Measurements from ENCODE around the gene CMTM4.
"Not testable (repeated sequence)": the region's sequence is repeated elsewhere in the genome, so short reads cannot be mapped to it uniquely, and the experiment has no call there.

CMTM4 gene

GRCh38 chr16:66677179-66677578, 19.4 kb downstream of the CMTM4 start:
- Histone ChIP-seq H3K27ac (no peak overlapping the region), H3K9ac (ENCODE audit: insufficient read length) (no peak overlapping the region)
- TF ChIP-seq FOXP2 (optimal IDR thresholded peaks at IDR 0.05; ENCODE audit: control extremely low read depth, extremely low read length, insufficient read depth) (no peak), POLR2AphosphoS5 (IDR thresholded peaks at IDR 0.05; ENCODE audit: borderline replicate concordance, low read depth, low read length) (no peak)

GRCh38 chr16:66676599-66676998, 19.9 kb downstream of the CMTM4 start:
- TF ChIP-seq EZH2 (IDR thresholded peaks at IDR 0.05) (no peak), FOXP2 (optimal IDR thresholded peaks at IDR 0.05; ENCODE audit: control extremely low read depth, extremely low read length, insufficient read depth) (no peak), POLR2AphosphoS5 (IDR thresholded peaks at IDR 0.05; ENCODE audit: borderline replicate concordance, low read depth, low read length) (no peak)
- no peaks in the 10 kb centered on the region for H3K9me3 ChIP-seq (ENCODE audit: low read depth, low read length)
- no peak for DNase-seq (ENCODE audit: low read depth, low spot score)
- no peaks in the 10 kb centered on the region for H3K36me3 ChIP-seq (ENCODE audit: insufficient read depth, low read length)
- H3K27ac ChIP-seq, result no peak overlapping the region
- H3K9ac ChIP-seq (ENCODE audit: insufficient read length), result no peak overlapping the region
- no peak overlapping the region for H3K4me3 ChIP-seq

More at GRCh38 chr16:66677179-66677578, 19.4 kb downstream of the CMTM4 start:
- H3K36me3 ChIP-seq (ENCODE audit: insufficient read depth, low read length), result no peaks in the 10 kb centered on the region
- no peak overlapping the region for H3K4me3 ChIP-seq
- H3K9me3 ChIP-seq (ENCODE audit: low read depth, low read length), result no peaks in the 10 kb centered on the region
- no peak for DNase-seq (ENCODE audit: low read depth, low spot score)

GRCh38 chr16:66673691-66674090, 22.9 kb downstream of the CMTM4 start:
- no peaks in the 10 kb centered on the region for H3K36me3 ChIP-seq (ENCODE audit: insufficient read depth, low read length)
- H3K4me3 ChIP-seq, result no peak overlapping the region
- no peak for DNase-seq (ENCODE audit: low read depth, low spot score)
- no peaks in the 10 kb centered on the region for H3K9me3 ChIP-seq (ENCODE audit: low read depth, low read length)
- H3K9ac ChIP-seq (ENCODE audit: insufficient read length), result no peak overlapping the region
- TF ChIP-seq EZH2 (IDR thresholded peaks at IDR 0.05), result no peak
- TF ChIP-seq FOXP2 (optimal IDR thresholded peaks at IDR 0.05; ENCODE audit: control extremely low read depth, extremely low read length, insufficient read depth), result no peak
- TF ChIP-seq POLR2AphosphoS5 (IDR thresholded peaks at IDR 0.05; ENCODE audit: borderline replicate concordance, low read depth, low read length), result no peak
- H3K27ac ChIP-seq, result no peak overlapping the region

- H3K4me3 ChIP-seq, result peak overlapping the region; percentile 40
- no peaks in the 10 kb centered on the region for H3K36me3 ChIP-seq (ENCODE audit: insufficient read depth, low read length)
- peak; percentile 62 for DNase-seq (ENCODE audit: low read depth, low spot score)
- H3K27ac ChIP-seq, result peak overlapping the region; percentile 93
- no peak overlapping the region for H3K9ac ChIP-seq (ENCODE audit: insufficient read length)
- TF ChIP-seq EZH2 (IDR thresholded peaks at IDR 0.05) (no peak), FOXP2 (optimal IDR thresholded peaks at IDR 0.05; ENCODE audit: control extremely low read depth, extremely low read length, insufficient read depth) (no peak), POLR2AphosphoS5 (IDR thresholded peaks at IDR 0.05; ENCODE audit: borderline replicate concordance, low read depth, low read length) (no peak)
- no peaks in the 10 kb centered on the region for H3K9me3 ChIP-seq (ENCODE audit: low read depth, low read length)
Measured at GRCh38 chr16:66670691-66671388, 25.7 kb downstream of the CMTM4 start.

GRCh38 chr16:66668777-66669444, 27.6 kb downstream of the CMTM4 start:
- no peaks in the 10 kb centered on the region for H3K36me3 ChIP-seq (ENCODE audit: insufficient read depth, low read length)
- peak overlapping the region; percentile 73; the same call in 1 of the 2 replicates for H3K27ac ChIP-seq
- no peaks in the 10 kb centered on the region for H3K9me3 ChIP-seq (ENCODE audit: low read depth, low read length)
- H3K9ac ChIP-seq (ENCODE audit: insufficient read length), result no peak overlapping the region
- TF ChIP-seq EZH2 (IDR thresholded peaks at IDR 0.05) (no peak), POLR2AphosphoS5 (IDR thresholded peaks at IDR 0.05; ENCODE audit: borderline replicate concordance, low read depth, low read length) (no peak), FOXP2 (optimal IDR thresholded peaks at IDR 0.05; ENCODE audit: control extremely low read depth, extremely low read length, insufficient read depth) (no peak)
- DNase-seq (ENCODE audit: low read depth, low spot score), result no peak
- H3K4me3 ChIP-seq, result no peak overlapping the region

GRCh38 chr16:66667944-66668343, 28.6 kb downstream of the CMTM4 start:
- Histone ChIP-seq H3K9ac (ENCODE audit: insufficient read length) (no peak overlapping the region), H3K36me3 (ENCODE audit: insufficient read depth, low read length) (no peaks in the 10 kb centered on the region), H3K27ac (peak overlapping the region; percentile 73; the same call in 1 of the 2 replicates), H3K4me3 (no peak overlapping the region), H3K9me3 (ENCODE audit: low read depth, low read length) (no peaks in the 10 kb centered on the region)
- TF ChIP-seq EZH2 (IDR thresholded peaks at IDR 0.05), result no peak
- no peak for TF ChIP-seq FOXP2 (optimal IDR thresholded peaks at IDR 0.05; ENCODE audit: control extremely low read depth, extremely low read length, insufficient read depth)
- TF ChIP-seq POLR2AphosphoS5 (IDR thresholded peaks at IDR 0.05; ENCODE audit: borderline replicate concordance, low read depth, low read length), result no peak
- DNase-seq (ENCODE audit: low read depth, low spot score), result no peak

- TF ChIP-seq EZH2 (IDR thresholded peaks at IDR 0.05), result no peak
- no peak for TF ChIP-seq POLR2AphosphoS5 (IDR thresholded peaks at IDR 0.05; ENCODE audit: borderline replicate concordance, low read depth, low read length)
- no peak for TF ChIP-seq FOXP2 (optimal IDR thresholded peaks at IDR 0.05; ENCODE audit: control extremely low read depth, extremely low read length, insufficient read depth)
- no peak for DNase-seq (ENCODE audit: low read depth, low spot score)
Measured at GRCh38 chr16:66662445-66663194, 33.9 kb downstream of the CMTM4 start.

GRCh38 chr16:66661671-66662346, 34.7 kb downstream of the CMTM4 start:
- not testable (repeated sequence) for H3K9me3 ChIP-seq (ENCODE audit: low read depth, low read length); H3K36me3 ChIP-seq (ENCODE audit: insufficient read depth, low read length); DNase-seq (ENCODE audit: low read depth, low spot score); H3K4me3 ChIP-seq; H3K9ac ChIP-seq (ENCODE audit: insufficient read length)
- peak overlapping the region; percentile 76; the same call in 1 of the 2 replicates for H3K27ac ChIP-seq

More at GRCh38 chr16:66662445-66663194, 33.9 kb downstream of the CMTM4 start:
- H3K36me3 ChIP-seq (ENCODE audit: insufficient read depth, low read length), result no peaks in the 10 kb centered on the region
- peak overlapping the region; percentile 42 for H3K27ac ChIP-seq
- H3K9me3 ChIP-seq (ENCODE audit: low read depth, low read length), result no peaks in the 10 kb centered on the region
- no peak overlapping the region for H3K4me3 ChIP-seq
- H3K9ac ChIP-seq (ENCODE audit: insufficient read length), result no peak overlapping the region

All from SK-N-MC (cell line).